Astrocyte (in vitro differentiated cells and primary cell): ENCODE measurements around the gene EGFR. TPM values are rescaled to one million over a fixed set of nuclear protein-coding genes. Genes with fewer than 3 reads are reported as not detected.

Source experiments
- DNase-seq: peaks from one replicate; pipeline ENCODE4 v3.0.0-alpha.2; 2010; ENCODE audit warnings: low read depth
- FAIRE-seq: peaks from 2 replicates; lab custom pipeline; 2011; peaks lifted over from hg19 to GRCh38; lab: Jason Lieb, UNC
- H2AFZ ChIP-seq: 2 replicates; pipeline ENCODE4 v1.6.0; 2012; ENCODE audit warnings: low read depth, low read length, inconsistent platforms
- H3K27ac ChIP-seq: 2 replicates; pipeline ENCODE4 v1.5.1; 2011; ENCODE audit warnings: low read depth, low read length, inconsistent platforms
- H3K27me3 ChIP-seq: 2 replicates; pipeline ENCODE4 v1.6.0; 2011; ENCODE audit warnings: low read length, inconsistent platforms; ENCODE audit not compliant: insufficient read depth
- H3K36me3 ChIP-seq: 2 replicates; pipeline ENCODE4 v1.5.1; 2011; ENCODE audit warnings: low read length, inconsistent platforms; ENCODE audit not compliant: insufficient read depth
- H3K4me1 ChIP-seq: 2 replicates; pipeline ENCODE4 v1.5.1; 2011; ENCODE audit warnings: low read length, inconsistent platforms; ENCODE audit not compliant: insufficient read depth
- H3K4me2 ChIP-seq: 2 replicates; pipeline ENCODE4 v1.6.0; 2012; ENCODE audit warnings: low read length, inconsistent platforms
- H3K4me3 ChIP-seq: 2 replicates; pipeline ENCODE4 v1.5.1; 2011; ENCODE audit warnings: low read depth, mild to moderate bottlenecking, low read length, inconsistent platforms; ENCODE audit not compliant: insufficient read depth
- H3K79me2 ChIP-seq: 2 replicates; pipeline ENCODE4 v1.6.0; 2012; ENCODE audit warnings: mild to moderate bottlenecking, low read length, inconsistent platforms; ENCODE audit not compliant: insufficient read depth
- H3K9ac ChIP-seq: 2 replicates; pipeline ENCODE4 v1.6.0; 2012; ENCODE audit warnings: mild to moderate bottlenecking, low read length, inconsistent platforms
- H3K9me3 ChIP-seq: 2 replicates; pipeline ENCODE4 v1.5.1; 2012; ENCODE audit warnings: low read depth, mild to moderate bottlenecking, low read length, inconsistent platforms; ENCODE audit not compliant: insufficient read depth
- H4K20me1 ChIP-seq: 2 replicates; pipeline ENCODE4 v1.6.0; 2012; ENCODE audit warnings: low read length, inconsistent platforms; ENCODE audit not compliant: insufficient read depth
- H3K27ac Mint-ChIP-seq: one replicate; pipeline ENCODE4 v1.8.0; 2021; ENCODE audit warnings: mild to moderate bottlenecking, mixed read lengths; ENCODE audit not compliant: unreplicated experiment
- H3K27me3 Mint-ChIP-seq: one replicate; pipeline ENCODE4 v1.8.0; 2021; ENCODE audit warnings: low read depth, mixed read lengths; ENCODE audit not compliant: unreplicated experiment
- H3K36me3 Mint-ChIP-seq: one replicate; pipeline ENCODE4 v1.8.0; 2021; ENCODE audit warnings: low read depth, mixed read lengths; ENCODE audit not compliant: unreplicated experiment
- H3K4me1 Mint-ChIP-seq: one replicate; pipeline ENCODE4 v1.8.0; 2021; ENCODE audit warnings: low read depth, mixed read lengths; ENCODE audit not compliant: unreplicated experiment
- H3K4me3 Mint-ChIP-seq: one replicate; pipeline ENCODE4 v1.8.0; 2021; ENCODE audit warnings: mild to moderate bottlenecking, moderate library complexity, mixed read lengths; ENCODE audit not compliant: unreplicated experiment
- H3K9me3 Mint-ChIP-seq: one replicate; pipeline ENCODE4 v1.8.0; 2021; ENCODE audit warnings: mild to moderate bottlenecking, mixed read lengths; ENCODE audit not compliant: unreplicated experiment
- CTCF ChIP-seq: IDR thresholded peaks from 2 replicates; pipeline ENCODE4 v1.5.1; 2011; ENCODE audit warnings: low read depth, mild to moderate bottlenecking, inconsistent platforms, low read length, moderate library complexity; ENCODE audit not compliant: insufficient read depth
- EZH2 ChIP-seq: IDR thresholded peaks from 2 replicates; pipeline ENCODE4 v1.6.1; 2012; ENCODE audit warnings: mild to moderate bottlenecking, low read length, inconsistent platforms; ENCODE audit not compliant: insufficient read depth
- total RNA-seq: library from RNA; stranded (reverse); gene quantifications from 2 replicates; pipeline ENCODE4 v1.2.1, GENCODE V29; 2021

EGFR gene
- total RNA-seq, 1 donor from 2014 or later: 27.3 TPM

GRCh38 chr7:55054758-55055157 is 35.9 kb downstream of the EGFR start:
- Mint-ChIP-seq H3K4me3 (no peak overlapping the region), H3K9me3 (no peaks in the 10 kb centered on the region), H3K27me3 (no peaks in the 10 kb centered on the region), H3K4me1 (peaks cover 36% of the 10 kb centered on the region), H3K27ac (peak overlapping the region; percentile 56), H3K36me3 (no peaks in the 10 kb centered on the region)
- no peak for DNase-seq
- Histone ChIP-seq H2AFZ (no peak overlapping the region), H4K20me1 (peaks cover 4% of the 10 kb centered on the region), H3K79me2 (peaks cover 97% of the 10 kb centered on the region), H3K27ac (peak overlapping the region; percentile 97), H3K9me3 (no peaks in the 10 kb centered on the region), H3K4me1 (peaks cover 48% of the 10 kb centered on the region), H3K9ac (no peak overlapping the region), H3K27me3 (no peaks in the 10 kb centered on the region), H3K36me3 (no peaks in the 10 kb centered on the region), H3K4me3 (no peak overlapping the region), H3K4me2 (no peak overlapping the region)
- FAIRE-seq: no peak
- TF ChIP-seq EZH2 (no peak), CTCF (no peak)

DNA sequence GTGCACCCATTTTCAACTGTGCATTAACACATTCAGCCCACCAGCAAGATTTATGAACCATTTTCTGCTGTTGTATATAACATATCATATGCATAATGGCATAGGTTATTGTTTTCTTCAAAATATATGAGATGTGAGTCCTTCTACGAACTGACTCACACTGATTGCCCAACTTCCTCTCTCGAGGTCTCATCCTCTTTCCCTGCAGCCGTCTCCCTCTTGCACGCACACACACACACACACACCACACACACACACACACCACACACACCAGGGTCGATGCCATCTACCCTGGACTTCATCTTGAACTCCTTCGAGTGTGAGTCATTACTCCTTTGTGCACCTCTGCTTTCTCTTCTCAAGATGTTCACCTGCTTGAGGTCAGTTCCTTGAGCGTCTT is 36.7 kb downstream of the EGFR start:
- H3K4me1 Mint-ChIP-seq: peaks cover 36% of the 10 kb centered on the region
- H3K4me3 Mint-ChIP-seq: no peak overlapping the region
- H3K27me3 Mint-ChIP-seq: no peaks in the 10 kb centered on the region
- no peaks in the 10 kb centered on the region for H3K36me3 Mint-ChIP-seq
- no peak overlapping the region for H3K9ac ChIP-seq
- DNase-seq (peak; percentile 66), FAIRE-seq (peak; percentile 47)
- peaks cover 97% of the 10 kb centered on the region for H3K79me2 ChIP-seq
- no peak for TF ChIP-seq CTCF
- TF ChIP-seq EZH2: no peak
- H4K20me1 ChIP-seq: peaks cover 4% of the 10 kb centered on the region
- H3K4me1 ChIP-seq: peaks cover 48% of the 10 kb centered on the region
- no peaks in the 10 kb centered on the region for H3K27me3 ChIP-seq
- no peaks in the 10 kb centered on the region for H3K9me3 Mint-ChIP-seq
- H3K4me2 ChIP-seq: no peak overlapping the region
- H3K27ac ChIP-seq: peak overlapping the region; percentile 23
- no peaks in the 10 kb centered on the region for H3K36me3 ChIP-seq
- H3K27ac Mint-ChIP-seq: peak overlapping the region; percentile 12
- H3K4me3 ChIP-seq: no peak overlapping the region
- H3K9me3 ChIP-seq: no peaks in the 10 kb centered on the region
- H2AFZ ChIP-seq: no peak overlapping the region

DNA sequence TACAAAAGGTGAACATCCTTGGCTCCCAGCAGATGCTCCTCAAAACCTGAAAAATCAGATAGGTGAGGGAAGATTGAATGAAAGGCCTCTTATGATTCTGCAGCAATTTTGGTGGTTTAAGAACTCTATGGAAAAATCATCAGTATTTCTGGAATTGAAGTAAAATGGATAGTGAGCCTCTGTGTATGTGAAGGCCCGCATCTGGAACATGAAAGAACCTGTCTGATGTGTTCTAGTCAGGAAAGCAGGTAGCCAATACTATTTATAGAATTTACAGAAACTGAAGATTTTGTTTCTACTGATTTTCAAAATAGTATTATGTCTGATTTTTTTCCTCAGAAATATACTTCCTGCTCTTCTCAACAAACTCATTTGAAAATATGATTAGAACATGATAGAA is 37.3 kb downstream of the EGFR start:
- no peak overlapping the region for H2AFZ ChIP-seq
- no peak overlapping the region for H3K27ac ChIP-seq
- H3K27ac Mint-ChIP-seq: no peak overlapping the region
- peaks cover 52% of the 10 kb centered on the region for H3K4me1 ChIP-seq
- no peaks in the 10 kb centered on the region for H3K9me3 ChIP-seq
- no peak overlapping the region for H3K4me3 ChIP-seq
- no peak overlapping the region for H3K4me3 Mint-ChIP-seq
- no peak for DNase-seq
- peaks cover 97% of the 10 kb centered on the region for H3K79me2 ChIP-seq
- H3K27me3 ChIP-seq: no peaks in the 10 kb centered on the region
- no peak overlapping the region for H3K4me2 ChIP-seq
- H3K36me3 ChIP-seq: no peaks in the 10 kb centered on the region
- H3K36me3 Mint-ChIP-seq: no peaks in the 10 kb centered on the region
- no peak for TF ChIP-seq CTCF
- TF ChIP-seq EZH2: no peak
- no peaks in the 10 kb centered on the region for H3K9me3 Mint-ChIP-seq
- H3K9ac ChIP-seq: no peak overlapping the region
- H3K4me1 Mint-ChIP-seq: peaks cover 37% of the 10 kb centered on the region
- no peaks in the 10 kb centered on the region for H3K27me3 Mint-ChIP-seq
- FAIRE-seq: no peak
- peaks cover 4% of the 10 kb centered on the region for H4K20me1 ChIP-seq
